Uterus (tissue), 2 donors: ENCODE measurements around the gene NISCH.

ENCODE experiments used
- POLR2A ChIP-seq, 2 donors: fragments of 450-650 bp; IDR thresholded peaks; one replicate each; pipeline ENCODE4 v1.6.1; 2016; ENCODE audit warnings: antibody characterized with exemption in 2 of 2, mild to moderate bottlenecking in 1 of 2, moderate library complexity in 1 of 2
- TF ChIP-seq, protein P1 (sequence below), 4 experiments: fragments of 200-600 bp in 2 of 4; fragments of 450-650 bp in 2 of 4; sonication (generic) in 2 of 4; IDR thresholded peaks; one replicate each; pipeline ENCODE4 v1.5.1; 2016 to 2019; ENCODE audit warnings: antibody characterized with exemption in 4 of 4, mild to moderate bottlenecking in 2 of 4, moderate library complexity in 1 of 4

DNA sequence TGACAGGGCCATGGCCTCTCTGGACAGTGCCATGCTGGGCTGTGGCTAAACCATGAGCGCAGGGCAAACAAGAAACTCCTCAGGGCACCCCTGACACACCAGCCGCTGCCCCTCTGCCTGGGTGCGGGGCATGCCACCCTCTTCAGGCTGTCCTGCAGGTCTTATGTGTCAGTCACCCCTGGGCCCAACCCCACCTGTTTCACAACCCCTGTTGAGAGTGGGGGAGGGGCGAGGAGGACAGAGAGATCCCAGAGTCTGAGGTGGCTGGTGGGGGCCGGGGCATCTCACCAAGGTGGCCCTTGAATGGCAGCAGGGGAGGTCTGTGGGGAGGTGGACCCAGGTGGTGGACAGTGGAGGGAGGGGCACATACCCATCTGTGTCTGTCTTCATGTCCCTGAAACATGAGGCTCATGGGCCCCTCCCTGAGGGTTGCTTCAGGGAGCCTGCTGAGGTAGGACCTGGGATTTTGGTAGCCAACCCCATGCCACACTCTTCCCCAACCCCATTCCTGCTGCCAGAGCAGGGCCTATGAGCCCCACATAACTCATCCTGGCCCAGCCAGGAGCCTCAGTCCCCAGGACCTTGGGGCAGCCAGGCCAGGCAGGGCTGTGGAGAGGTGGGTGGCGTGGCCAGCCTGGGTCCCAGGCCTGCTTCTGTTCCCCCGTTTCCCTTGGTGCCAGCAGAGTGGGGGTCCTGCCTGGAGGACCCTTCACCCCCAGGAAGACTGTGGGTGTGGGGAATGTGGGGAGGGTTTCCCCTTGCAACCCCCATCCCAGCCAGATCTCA lies 38.0 kb downstream of the NISCH start:
- TF ChIP-seq, protein P1, sequence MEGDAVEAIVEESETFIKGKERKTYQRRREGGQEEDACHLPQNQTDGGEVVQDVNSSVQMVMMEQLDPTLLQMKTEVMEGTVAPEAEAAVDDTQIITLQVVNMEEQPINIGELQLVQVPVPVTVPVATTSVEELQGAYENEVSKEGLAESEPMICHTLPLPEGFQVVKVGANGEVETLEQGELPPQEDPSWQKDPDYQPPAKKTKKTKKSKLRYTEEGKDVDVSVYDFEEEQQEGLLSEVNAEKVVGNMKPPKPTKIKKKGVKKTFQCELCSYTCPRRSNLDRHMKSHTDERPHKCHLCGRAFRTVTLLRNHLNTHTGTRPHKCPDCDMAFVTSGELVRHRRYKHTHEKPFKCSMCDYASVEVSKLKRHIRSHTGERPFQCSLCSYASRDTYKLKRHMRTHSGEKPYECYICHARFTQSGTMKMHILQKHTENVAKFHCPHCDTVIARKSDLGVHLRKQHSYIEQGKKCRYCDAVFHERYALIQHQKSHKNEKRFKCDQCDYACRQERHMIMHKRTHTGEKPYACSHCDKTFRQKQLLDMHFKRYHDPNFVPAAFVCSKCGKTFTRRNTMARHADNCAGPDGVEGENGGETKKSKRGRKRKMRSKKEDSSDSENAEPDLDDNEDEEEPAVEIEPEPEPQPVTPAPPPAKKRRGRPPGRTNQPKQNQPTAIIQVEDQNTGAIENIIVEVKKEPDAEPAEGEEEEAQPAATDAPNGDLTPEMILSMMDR (IDR thresholded peaks at IDR 0.05), result no peak
- no peak for TF ChIP-seq POLR2A (IDR thresholded peaks at IDR 0.05)
